Activated naive CD4-positive, alpha-beta T cell (primary cell): ENCODE results near the gene ST14.

Experiments
- DNase-seq, 4 experiments: peaks; one replicate each; lab custom pipeline; 2025; lab: John Stamatoyannopoulos, UW

ST14 gene

GRCh38 chr11:130136107-130136506 is 23.5 kb upstream of the ST14 start:
- DNase-seq: no peak

GRCh38 chr11:130137999-130138398 is 21.6 kb upstream of the ST14 start:
- no peak for DNase-seq

- no peak for DNase-seq
These were observed 20.2 kb upstream of the ST14 start for GRCh38 chr11:130139401-130139800.

- no peak for DNase-seq
These were observed 17.8 kb upstream of the ST14 start for GRCh38 chr11:130141561-130142341.

GRCh38 chr11:130144141-130144540 is 15.4 kb upstream of the ST14 start:
- DNase-seq: no peak

GRCh38 chr11:130144861-130145281 is 14.7 kb upstream of the ST14 start:
- DNase-seq: no peak

GRCh38 chr11:130145311-130145812 is 14.2 kb upstream of the ST14 start:
- DNase-seq: no peak

- no peak for DNase-seq
These were observed 13.4 kb upstream of the ST14 start for GRCh38 chr11:130145975-130146776.

GRCh38 chr11:130146796-130147195 is 12.8 kb upstream of the ST14 start:
- no peak for DNase-seq

- no peak for DNase-seq
These were observed 10.7 kb upstream of the ST14 start for GRCh38 chr11:130148796-130149326.

- no peak for DNase-seq
These were observed 8.8 kb upstream of the ST14 start for GRCh38 chr11:130150790-130151189.

- DNase-seq: no peak
These were observed 8.4 kb upstream of the ST14 start for GRCh38 chr11:130151196-130151595.

- no peak for DNase-seq
These were observed 3.2 kb upstream of the ST14 start for GRCh38 chr11:130156108-130157022.

- no peak for DNase-seq
These were observed 2.5 kb upstream of the ST14 start for GRCh38 chr11:130157101-130157500.

GRCh38 chr11:130157840-130158239 is 1.7 kb upstream of the ST14 start:
- DNase-seq: no peak

GRCh38 chr11:130159139-130159538 is 443 bp upstream of the ST14 start:
- no peak for DNase-seq

- DNase-seq: no peak
These were observed 1.0 kb downstream of the ST14 start for GRCh38 chr11:130160498-130161155.

- no peak for DNase-seq
These were observed 2.0 kb downstream of the ST14 start for GRCh38 chr11:130161441-130162145.

- no peak for DNase-seq
These were observed 3.2 kb downstream of the ST14 start for GRCh38 chr11:130162733-130163132.
